HG03039 (cell line): ENCODE data around the gene SUGP2.

Source experiments
- ATAC-seq: cut with Tn5 transposase; IDR thresholded peaks from one replicate; pipeline ENCODE4 v1.9.1; 2021; ENCODE audit warnings: mild to moderate bottlenecking, moderate library complexity; ENCODE audit not compliant: unreplicated experiment

Gene SUGP2

GRCh38 chr19:18993115-18993514 lies 40.2 kb downstream of the SUGP2 start:
- no peak for ATAC-seq

GRCh38 chr19:18992696-18993095 lies 40.6 kb downstream of the SUGP2 start:
- no peak for ATAC-seq

- ATAC-seq: no peak
Observed at GRCh38 chr19:18991468-18991867, 41.8 kb downstream of the SUGP2 start.

- no peak for ATAC-seq
Observed at GRCh38 chr19:18991006-18991405, 42.3 kb downstream of the SUGP2 start.

- no peak for ATAC-seq
Observed at GRCh38 chr19:18990128-18990708, 43.1 kb downstream of the SUGP2 start.

- no peak for ATAC-seq
Observed at GRCh38 chr19:18989316-18989715, 44.0 kb downstream of the SUGP2 start.

- ATAC-seq: no peak
Observed at GRCh38 chr19:18987456-18987855, 45.9 kb downstream of the SUGP2 start.

- ATAC-seq: no peak
Observed at GRCh38 chr19:18985257-18985656, 48.1 kb downstream of the SUGP2 start.

GRCh38 chr19:18984251-18984650 lies 49.1 kb downstream of the SUGP2 start:
- ATAC-seq: no peak

- no peak for ATAC-seq
Observed at GRCh38 chr19:18982669-18983068, 50.6 kb downstream of the SUGP2 start.

GRCh38 chr19:18980432-18981020 lies 52.8 kb downstream of the SUGP2 start:
- ATAC-seq: no peak

GRCh38 chr19:18978616-18979015 lies 54.7 kb downstream of the SUGP2 start:
- no peak for ATAC-seq

- ATAC-seq: no peak
Observed at GRCh38 chr19:18975869-18976268, 57.4 kb downstream of the SUGP2 start.

GRCh38 chr19:18975011-18975410 lies 58.3 kb downstream of the SUGP2 start:
- ATAC-seq: no peak

GRCh38 chr19:18972851-18973250 lies 60.5 kb downstream of the SUGP2 start:
- ATAC-seq: no peak

GRCh38 chr19:18972301-18972811 lies 61.0 kb downstream of the SUGP2 start:
- ATAC-seq: no peak

GRCh38 chr19:18969931-18970659 lies 63.2 kb downstream of the SUGP2 start:
- ATAC-seq: no peak

- no peak for ATAC-seq
Observed at GRCh38 chr19:18967358-18968146, 65.8 kb downstream of the SUGP2 start.

GRCh38 chr19:18966307-18966706 lies 67.0 kb downstream of the SUGP2 start:
- ATAC-seq: no peak

- no peak for ATAC-seq
Observed at GRCh38 chr19:18964121-18964520, 69.2 kb downstream of the SUGP2 start.
